HEK293 (cell line): Measurements from ENCODE around the gene KLLN.

Experiments
- CTCF ChIP-seq: fragments of 450-650 bp; formaldehyde crosslinking; IDR thresholded peaks from 2 replicates; pipeline ENCODE4 v1.5.1; 2016; ENCODE audit warnings: missing biosample characterization, missing genetic modification characterization
- ELK4 ChIP-seq: IDR thresholded peaks from 2 replicates; pipeline ENCODE4 v1.6.1; 2011; ENCODE audit warnings: mild to moderate bottlenecking, low read depth, low read length, borderline replicate concordance
- MEIS1 ChIP-seq: sonication (generic); formaldehyde crosslinking; IDR thresholded peaks from 2 replicates; pipeline ENCODE4 v1.8.1; 2022; ENCODE audit warnings: missing genetic modification reagents, mild to moderate bottlenecking, borderline replicate concordance
- REST ChIP-seq: fragments of 450-650 bp; formaldehyde crosslinking; IDR thresholded peaks from 2 replicates; pipeline ENCODE4 v1.5.1; 2016; ENCODE audit warnings: missing biosample characterization, missing genetic modification characterization
- ZBTB8A ChIP-seq: fragments of 450-650 bp; formaldehyde crosslinking; IDR thresholded peaks from 2 replicates; pipeline ENCODE4 v1.5.1; 2016; ENCODE audit warnings: missing biosample characterization, missing genetic modification characterization
- ZFP37 ChIP-seq: fragments of 450-650 bp; formaldehyde crosslinking; IDR thresholded peaks from 2 replicates; pipeline ENCODE4 v1.5.1; 2016; ENCODE audit warnings: missing biosample characterization, missing genetic modification characterization
- ZNF10 ChIP-seq: fragments of 450-650 bp; formaldehyde crosslinking; IDR thresholded peaks from 2 replicates; pipeline ENCODE4 v1.5.1; 2017; ENCODE audit warnings: missing biosample characterization, missing genetic modification characterization
- ZNF23 ChIP-seq: fragments of 450-650 bp; formaldehyde crosslinking; IDR thresholded peaks from 2 replicates; pipeline ENCODE4 v1.5.1; 2016; ENCODE audit warnings: missing biosample characterization, missing genetic modification characterization, borderline replicate concordance
- ZNF433 ChIP-seq: fragments of 450-650 bp; formaldehyde crosslinking; IDR thresholded peaks from 2 replicates; pipeline ENCODE4 v1.5.1; 2016; ENCODE audit warnings: missing biosample characterization, missing genetic modification characterization, low read depth
- ZNF529 ChIP-seq: fragments of 450-650 bp; formaldehyde crosslinking; IDR thresholded peaks from 2 replicates; pipeline ENCODE4 v1.5.1; 2017; ENCODE audit warnings: missing genetic modification characterization, missing biosample characterization; ENCODE audit not compliant: insufficient replicate concordance
- ZNF544 ChIP-seq: fragments of 450-650 bp; formaldehyde crosslinking; IDR thresholded peaks from 2 replicates; pipeline ENCODE4 v1.5.0; 2017; ENCODE audit warnings: missing biosample characterization, missing genetic modification characterization
- ZNF639 ChIP-seq: fragments of 450-650 bp; formaldehyde crosslinking; IDR thresholded peaks from 2 replicates; pipeline ENCODE4 v1.5.1; 2016; ENCODE audit warnings: missing biosample characterization, missing genetic modification characterization
- ZNF785 ChIP-seq: fragments of 450-650 bp; formaldehyde crosslinking; IDR thresholded peaks from 2 replicates; pipeline ENCODE4 v1.5.1; 2016; ENCODE audit warnings: missing biosample characterization, missing genetic modification characterization
- ZNF792 ChIP-seq: fragments of 450-650 bp; formaldehyde crosslinking; IDR thresholded peaks from 2 replicates; pipeline ENCODE4 v1.5.1; 2016; ENCODE audit warnings: missing biosample characterization, missing genetic modification characterization

- TF ChIP-seq ZNF785 (tag by site-specific recombination) (no peak), ZNF544 (no peak), CTCF (tag by site-specific recombination) (peak; percentile 60), ZNF792 (tag by site-specific recombination) (peak; percentile 18; the same call in 1 of the 2 replicates), ZNF639 (tag by site-specific recombination) (no peak), MEIS1 (CRISPR knock-in tag) (no peak), ZNF433 (tag by site-specific recombination) (no peak), ZNF529 (no peak), ZNF10 (tag by site-specific recombination) (no peak; the same call in 1 of the 2 replicates), REST (tag by site-specific recombination) (no peak), ELK4 (no peak), ZBTB8A (tag by site-specific recombination) (no peak), ZFP37 (tag by site-specific recombination) (no peak; the same call in 1 of the 2 replicates), ZNF23 (tag by site-specific recombination) (no peak)
Observed at GRCh38 chr10:87818505-87819288, 44.6 kb downstream of the KLLN start.
